A549 (cell line): ENCODE measurements around the gene FGD5. TPM values are rescaled to one million over a fixed set of nuclear protein-coding genes. Genes with fewer than 3 reads are reported as not detected.

Experiments used
- ATAC-seq, 2 experiments: fragments of 200-7000 bp in 1 of 2; fragments of >200 bp in 1 of 2; cut with Nextera tagmentation in 1 of 2; cut with Tn5 transposase in 1 of 2; 3 replicates each; pipeline versions ENCODE4 v1.8.0 to v1.9.1; 2018 to 2020; ENCODE audit warnings: mild to moderate bottlenecking in 1 of 2, moderate library complexity in 1 of 2
- CTCF ChIA-PET: fragments of 300-600 bp; sonication (Branson Sonifier 250); formaldehyde crosslinking; extraction: SDS; loops from one replicate; lab custom pipeline; 2021; ENCODE audit warnings: antibody characterized with exemption, inconsistent platforms; lab: Yijun Ruan, JAX
- POLR2A ChIA-PET: fragments of 350-600 bp; formaldehyde crosslinking; extraction: SDS; loops from one replicate; lab custom pipeline; 2021; ENCODE audit warnings: antibody characterized with exemption, inconsistent platforms; lab: Yijun Ruan, JAX
- DNase-seq, 2 experiments: peaks; one replicate each; pipeline versions ENCODE4 v3.0.0 to v3.0.0-alpha.2; 2011 to 2016; ENCODE audit warnings: low read depth in 1 of 2, low spot score in 1 of 2
- FAIRE-seq: peaks from 2 replicates; lab custom pipeline; 2011; peaks lifted over from hg19 to GRCh38; lab: Jason Lieb, UNC
- H3K27ac ChIP-seq, 2 experiments: fragments of >200 bp; sonication (Bioruptor Twin); formaldehyde crosslinking; 3 replicates each; pipeline ENCODE4 v1.5.1; 2016 to 2017
- H3K4me1 ChIP-seq: fragments of >200 bp; sonication (Bioruptor Twin); formaldehyde crosslinking; 3 replicates; pipeline ENCODE4 v1.6.1; 2016
- H3K4me2 ChIP-seq: fragments of >200 bp; sonication (Bioruptor Twin); formaldehyde crosslinking; 3 replicates; pipeline ENCODE4 v1.6.1; 2016
- H3K4me3 ChIP-seq: fragments of >200 bp; sonication (Bioruptor Twin); formaldehyde crosslinking; 3 replicates; pipeline ENCODE4 v1.5.1; 2016
- H3K9me3 ChIP-seq: fragments of >200 bp; sonication (Bioruptor Twin); formaldehyde crosslinking; 3 replicates; pipeline ENCODE4 v1.6.1; 2016
- BCL3 ChIP-seq: fragments of >200 bp; sonication (Bioruptor Twin); formaldehyde crosslinking; IDR thresholded peaks from 3 replicates; pipeline ENCODE4 v1.6.1; 2016
- BHLHE40 ChIP-seq: IDR thresholded peaks from 2 replicates; pipeline ENCODE4 v1.6.1; 2012; ENCODE audit warnings: low read depth, low read length, inconsistent platforms
- CHD2 ChIP-seq: fragments of 150-350 bp; IDR thresholded peaks from 2 replicates; pipeline ENCODE4 v1.6.1; 2014; ENCODE audit warnings: low read length; ENCODE audit not compliant: partially characterized antibody
- E2F6 ChIP-seq: IDR thresholded peaks from 2 replicates; pipeline ENCODE4 v1.6.1; 2012; ENCODE audit warnings: low read depth, borderline replicate concordance
- EHMT2 ChIP-seq: fragments of 200-600 bp; sonication (generic); IDR thresholded peaks from 2 replicates; pipeline ENCODE4 v1.6.1; 2016; ENCODE audit warnings: antibody characterized with exemption, low read depth, mild to moderate bottlenecking, moderate library complexity
- FOSL2 ChIP-seq, 2 experiments: fragments of 450-650 bp in 1 of 2; fragments of >200 bp in 1 of 2; sonication (Bioruptor Twin) in 1 of 2; formaldehyde crosslinking; IDR thresholded peaks; 2 replicates each; pipeline versions ENCODE4 v1.5.0 to v1.6.1; 2016 to 2020; ENCODE audit warnings: mild to moderate bottlenecking in 1 of 2, moderate library complexity in 1 of 2
- FOXS1 ChIP-seq: fragments of 250-450 bp; sonication (Bioruptor Pico); IDR thresholded peaks from 2 replicates; pipeline ENCODE4 v1.5.0; 2020; ENCODE audit warnings: mild to moderate bottlenecking, moderate library complexity
- GATA3 ChIP-seq: IDR thresholded peaks from 2 replicates; pipeline ENCODE4 v1.6.1; 2012; ENCODE audit warnings: borderline replicate concordance
- HEYL ChIP-seq: fragments of 250-450 bp; sonication (Bioruptor Pico); IDR thresholded peaks from 2 replicates; pipeline ENCODE4 v1.8.0; 2021; ENCODE audit warnings: mild to moderate bottlenecking, moderate library complexity
- HOXB13 ChIP-seq: fragments of 250-450 bp; sonication (Bioruptor Pico); IDR thresholded peaks from 2 replicates; pipeline ENCODE4 v1.5.0; 2020; ENCODE audit warnings: low read depth, mild to moderate bottlenecking, moderate library complexity
- NFE2L2 ChIP-seq: fragments of 150-350 bp; conservative IDR thresholded peaks from 2 replicates; pipeline ENCODE4 v1.6.1; 2014; ENCODE audit warnings: low read length
- PBX3 ChIP-seq: IDR thresholded peaks from 2 replicates; pipeline ENCODE4 v1.6.1; 2012
- POLR2AphosphoS2 ChIP-seq: conservative IDR thresholded peaks from 2 replicates; pipeline ENCODE4 v1.6.1; 2012; ENCODE audit warnings: low read length, improper control_type of control experiment, inconsistent platforms
- RCOR1 ChIP-seq: fragments of 150-350 bp; IDR thresholded peaks from 2 replicates; pipeline ENCODE4 v1.6.1; 2014; ENCODE audit warnings: antibody characterized with exemption, low read length, low read depth
- RFX5 ChIP-seq: fragments of 450-650 bp; IDR thresholded peaks from 2 replicates; pipeline ENCODE4 v1.7.1; 2014; ENCODE audit warnings: antibody characterized with exemption, mild to moderate bottlenecking, moderate library complexity
- RNF2 ChIP-seq: fragments of 200-600 bp; sonication (generic); IDR thresholded peaks from 2 replicates; pipeline ENCODE4 v1.6.1; 2016; ENCODE audit warnings: low read depth, mild to moderate bottlenecking, antibody characterized with exemption, moderate library complexity, borderline replicate concordance
- USF2 ChIP-seq: fragments of 450-650 bp; IDR thresholded peaks from 2 replicates; pipeline ENCODE4 v1.6.1; 2014; ENCODE audit warnings: antibody characterized with exemption
- ZC3H11A ChIP-seq: fragments of 450-650 bp; IDR thresholded peaks from 2 replicates; pipeline ENCODE4 v1.6.1; 2014; ENCODE audit warnings: antibody characterized with exemption, mild to moderate bottlenecking
- WGBS: methylation state at CpG from one replicate; pipeline ENCODE4 v1.1.6; 2017; ENCODE audit errors: missing lambda C conversion rate; 5-methylcytosine and 5-hydroxymethylcytosine counted together
- polyA plus RNA-seq, 4 experiments: library from polyadenylated mRNA; depleted of rRNA in 3 of 4; stranded (reverse); fragments of >200 nt; fragmentation: RNase III in 1 of 4; extraction: RNeasy Plus Mini Kit Qiagen cat#74134 plus additional on column Dnase treatment in 1 of 4; gene quantifications; 2 replicates in 3 of 4; 3 replicates in 1 of 4; pipeline ENCODE4 v1.2.3, GENCODE V29; 2011 to 2017

Gene FGD5
- polyA plus RNA-seq, 2 of the 4 experiments (the other 2 are of a cell fraction) = 0.16 TPM; not detected in 1

GRCh38 chr3:14769544-14770325, 49.0 kb upstream of the FGD5 start:
- whole genome bisulfite sequencing = 67% methylated on average over 11 of the region's 11 CpGs
- Histone ChIP-seq H3K27ac (no peak overlapping the region), H3K4me1 (no peaks in the 10 kb centered on the region), H3K4me3 (no peak overlapping the region), H3K4me2 (no peak overlapping the region), H3K9me3 (no peaks in the 10 kb centered on the region)
- ATAC-seq (no peak), DNase-seq (no peak), FAIRE-seq (no peak)
- ChIA-PET CTCF (interaction anchor here (1.5 kb wide), 1 partner anchor 21 kb away, joined by 4 read pairs; no protein-coding TSS in a partner anchor), POLR2A (no interaction called here)
- TF ChIP-seq CHD2 (no peak), GATA3 (no peak), PBX3 (no peak), FOXS1 (CRISPR knock-in tag) (no peak), HOXB13 (CRISPR knock-in tag) (no peak), NFE2L2 (no peak), E2F6 (no peak), ZC3H11A (no peak), POLR2AphosphoS2 (no peak), USF2 (no peak), RFX5 (no peak), RCOR1 (no peak), FOSL2 (IDR thresholded peaks at IDR 0.05) (no peak), FOSL2 (CRISPR knock-in tag; IDR thresholded peaks at IDR 0.05) (no peak), BHLHE40 (no peak), EHMT2 (no peak)

- no peak overlapping the region for H3K27ac ChIP-seq
- TF ChIP-seq RNF2 = no peak
- TF ChIP-seq HEYL (CRISPR knock-in tag) = no peak
- TF ChIP-seq BCL3 = no peak
- no peak for TF ChIP-seq FOXS1 (CRISPR knock-in tag)
- DNase-seq (no peak), FAIRE-seq (no peak), ATAC-seq (no peak)
- H3K4me1 ChIP-seq = no peaks in the 10 kb centered on the region
- no peaks in the 10 kb centered on the region for H3K9me3 ChIP-seq
- POLR2A ChIA-PET = no interaction called here
- 56% methylated on average over 7 of the region's 7 CpGs for WGBS
- H3K4me3 ChIP-seq = no peak overlapping the region
- CTCF ChIA-PET = interaction anchor here (1.5 to 1.6 kb wide), 2 partner anchors 10 to 20 kb away, joined by 4 to 7 read pairs; no protein-coding TSS in a partner anchor
- H3K4me2 ChIP-seq = no peak overlapping the region
These were observed 48.2 kb upstream of the FGD5 start for GRCh38 chr3:14770591-14770990.
